ENCODE results near the gene DUSP8. TPM values are rescaled to one million over a fixed set of nuclear protein-coding genes. Genes with fewer than 3 reads are reported as not detected.

Gene DUSP8
- total RNA-seq, 2 experiments from 2014 or later = 1.4 to 2.0 TPM

GRCh38 chr11:1554981-1555712 is 16.9 kb downstream of the DUSP8 start:
- no peaks in the 10 kb centered on the region for H3K9me3 Mint-ChIP-seq
- DNase-seq = no peak
- H3K27me3 Mint-ChIP-seq = peaks cover 4% of the 10 kb centered on the region
- no peak for ATAC-seq
- no peak overlapping the region for H3K27ac Mint-ChIP-seq
- no peak overlapping the region for H3K4me3 Mint-ChIP-seq
- CTCF ChIA-PET = interaction anchor here (1.5 to 2.8 kb wide), 2 partner anchors 8 to 20 kb away, joined by 3 to 9 read pairs; no protein-coding TSS in a partner anchor
- TF ChIP-seq CTCF (IDR thresholded peaks at IDR 0.05) = no peak
- intact Hi-C loops (cut with micrococcal nuclease) = no loop called here
- POLR2A ChIA-PET = no interaction called here
- no peaks in the 10 kb centered on the region for H3K4me1 Mint-ChIP-seq (ENCODE audit: low read depth)
- peaks cover 2% of the 10 kb centered on the region for H3K36me3 Mint-ChIP-seq (ENCODE audit: low read depth)

DNA sequence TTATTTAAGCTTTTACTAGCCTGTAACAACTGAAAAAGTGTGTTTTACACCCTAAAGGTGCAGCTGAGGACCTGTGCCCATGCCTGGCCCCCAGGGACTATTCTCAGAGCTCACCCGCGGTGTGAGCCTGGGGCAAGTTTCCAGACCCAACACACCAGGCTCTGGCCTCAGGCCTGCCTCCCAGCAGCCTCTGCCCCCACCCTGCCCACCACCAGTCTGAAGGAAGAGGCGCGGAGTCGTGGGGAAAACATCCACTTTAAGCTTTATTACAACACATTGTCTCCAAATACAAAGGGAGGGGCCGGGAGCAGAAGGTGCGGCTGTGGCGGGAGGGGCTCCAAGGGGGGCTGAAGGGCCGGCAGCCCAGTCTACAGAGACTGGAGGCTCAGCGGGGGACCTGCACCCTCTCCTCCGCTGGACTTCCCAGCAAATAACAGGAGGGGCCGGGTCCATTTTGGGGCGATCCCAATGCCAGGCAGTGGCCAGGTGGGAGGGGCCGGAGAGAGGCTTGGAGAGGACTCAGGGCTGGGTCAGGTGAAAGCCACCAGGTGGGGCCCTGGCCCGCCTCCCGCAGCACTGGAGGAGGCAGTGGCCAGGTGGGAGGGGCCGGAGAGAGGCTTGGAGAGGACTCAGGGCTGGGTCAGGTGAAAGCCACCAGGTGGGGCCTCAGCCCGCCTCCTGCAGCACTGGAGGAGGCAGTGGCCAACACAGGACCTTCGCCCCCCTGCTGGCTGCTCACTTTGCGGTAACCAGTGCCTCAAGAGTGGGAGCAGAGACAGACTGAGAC is 18.1 kb downstream of the DUSP8 start:
- no peak overlapping the region for H3K4me3 Mint-ChIP-seq
- peaks cover 2% of the 10 kb centered on the region for H3K36me3 Mint-ChIP-seq (ENCODE audit: low read depth)
- no peak overlapping the region for H3K27ac Mint-ChIP-seq
- no peaks in the 10 kb centered on the region for H3K4me1 Mint-ChIP-seq (ENCODE audit: low read depth)
- TF ChIP-seq CTCF (IDR thresholded peaks at IDR 0.05) = no peak
- ATAC-seq (no peak), DNase-seq (no peak)
- POLR2A ChIA-PET = interaction anchor here (1.7 kb wide), 1 partner anchor 19 kb away, joined by 5 read pairs; no protein-coding TSS in a partner anchor
- intact Hi-C loops (cut with micrococcal nuclease) = no loop called here
- CTCF ChIA-PET = interaction anchor here (2.4 to 2.8 kb wide), 2 partner anchors 7 to 21 kb away, joined by 9 to 13 read pairs; no protein-coding TSS in a partner anchor
- H3K9me3 Mint-ChIP-seq = no peaks in the 10 kb centered on the region
- peaks cover 5% of the 10 kb centered on the region for H3K27me3 Mint-ChIP-seq

- no peak overlapping the region for H3K27ac Mint-ChIP-seq
- H3K4me3 Mint-ChIP-seq = no peak overlapping the region
- ChIA-PET CTCF (interaction anchor here (1.2 to 7.3 kb wide), 4 partner anchors 10 to 45 kb away, joined by 3 to 170 read pairs (median 4); no protein-coding TSS in a partner anchor), POLR2A (interaction anchor here (1.1 kb wide), 1 partner anchor 25 kb away, joined by 4 read pairs; no protein-coding TSS in a partner anchor)
- H3K4me1 Mint-ChIP-seq (ENCODE audit: low read depth) = no peaks in the 10 kb centered on the region
- H3K36me3 Mint-ChIP-seq (ENCODE audit: low read depth) = no peaks in the 10 kb centered on the region
- ATAC-seq (no peak), DNase-seq (no peak)
- H3K9me3 Mint-ChIP-seq = no peaks in the 10 kb centered on the region
- H3K27me3 Mint-ChIP-seq = peaks cover 26% of the 10 kb centered on the region
- no peak for TF ChIP-seq CTCF (IDR thresholded peaks at IDR 0.05)
- intact Hi-C loops (cut with micrococcal nuclease) = no loop called here
Measured at GRCh38 chr11:1549338-1550330, 22.4 kb downstream of the DUSP8 start.

- Mint-ChIP-seq H3K27me3 (peaks cover 23% of the 10 kb centered on the region), H3K36me3 (ENCODE audit: low read depth) (no peaks in the 10 kb centered on the region), H3K4me3 (no peak overlapping the region), H3K27ac (no peak overlapping the region), H3K9me3 (no peaks in the 10 kb centered on the region), H3K4me1 (ENCODE audit: low read depth) (no peaks in the 10 kb centered on the region)
- intact Hi-C loops (cut with micrococcal nuclease) = no loop called here
- no peak for DNase-seq
- ChIA-PET POLR2A (interaction anchor here (2.7 kb wide), 1 partner anchor 26 kb away, joined by 11 read pairs; no protein-coding TSS in a partner anchor), CTCF (interaction anchor here (1.3 to 7.3 kb wide), 2 partner anchors 11 to 26 kb away, joined by 3 to 170 read pairs; no protein-coding TSS in a partner anchor)
- ATAC-seq = no peak
- no peak for TF ChIP-seq CTCF (IDR thresholded peaks at IDR 0.05)
Measured at GRCh38 chr11:1548221-1549070, 23.6 kb downstream of the DUSP8 start.
